Activated CD4-positive, CD25-positive, alpha-beta regulatory T cell treated with anti-CD3 and anti-CD28 coated beads, Interleukin-2, amount 50 U/mL, for 72 hours (primary cell): ENCODE measurements around the gene WIZ.
"Not testable (repeated sequence)": the region's sequence is repeated elsewhere in the genome, so short reads cannot be mapped to it uniquely, and the experiment has no call there.

Source experiments
- DNase-seq: peaks from one replicate; pipeline ENCODE4 v3.0.0; 2021

The WIZ gene

GRCh38 chr19:15449620-15450527 is at the start of gene WIZ:
Gene WIZ (minus strand): TSS chr19:15449956. CDS start chr19:15448307, 1,649 bp downstream.
- peak; percentile 80 for DNase-seq

- DNase-seq, result no peak
These were observed 49.2 kb upstream of the WIZ start for GRCh38 chr19:15498910-15499309.

GRCh38 chr19:15498156-15498858 is 48.6 kb upstream of the WIZ start:
- no peak for DNase-seq

GRCh38 chr19:15495151-15495550 is 45.4 kb upstream of the WIZ start:
- DNase-seq, result no peak

- no peak for DNase-seq
These were observed 38.9 kb upstream of the WIZ start for GRCh38 chr19:15488489-15489226.

GRCh38 chr19:15487038-15487437 is 37.3 kb upstream of the WIZ start:
- no peak for DNase-seq

GRCh38 chr19:15485768-15486167 is 36.0 kb upstream of the WIZ start:
- not testable (repeated sequence) for DNase-seq

- not testable (repeated sequence) for DNase-seq
These were observed 31.2 kb upstream of the WIZ start for GRCh38 chr19:15480996-15481395.

- no peak for DNase-seq
These were observed 29.9 kb upstream of the WIZ start, which contains the start of gene PGLYRP2 for GRCh38 chr19:15479391-15480345. Gene PGLYRP2 (minus strand): TSS chr19:15479501. CDS start chr19:15479371, 130 bp downstream.

- DNase-seq, result no peak
These were observed 26.6 kb upstream of the WIZ start for GRCh38 chr19:15476325-15476724.

- peak; percentile 18 for DNase-seq
These were observed 25.9 kb upstream of the WIZ start for GRCh38 chr19:15475611-15476010.

- peak; percentile 21 for DNase-seq
These were observed 25.4 kb upstream of the WIZ start for GRCh38 chr19:15475169-15475568.

- not testable (repeated sequence) for DNase-seq
These were observed 24.1 kb upstream of the WIZ start for GRCh38 chr19:15473821-15474220.

- peak; percentile 18 for DNase-seq
These were observed 21.9 kb upstream of the WIZ start for GRCh38 chr19:15471639-15472101.

GRCh38 chr19:15469513-15470297 is 19.9 kb upstream of the WIZ start:
- DNase-seq, result no peak

GRCh38 chr19:15468675-15469512 is 19.1 kb upstream of the WIZ start:
- DNase-seq, result no peak

- no peak for DNase-seq
These were observed 18.0 kb upstream of the WIZ start for GRCh38 chr19:15467734-15468214.

- no peak for DNase-seq
These were observed 17.3 kb upstream of the WIZ start for GRCh38 chr19:15466851-15467733.
